ENCODE data around the gene PCDHA8. TPM values are rescaled to one million over a fixed set of nuclear protein-coding genes. Genes with fewer than 3 reads are reported as not detected.

The PCDHA8 gene
- total and polyA plus RNA-seq, 2 of the 8 experiments (the other 6 are each of a cell fraction or from before 2014, with no cell fraction given) = 0.14 to 0.52 TPM

- TF ChIP-seq E2F6 (IDR thresholded peaks at IDR 0.05) (no peak), ATF2 (IDR thresholded peaks at IDR 0.05; ENCODE audit: low read length) (no peak), SP1 (IDR thresholded peaks at IDR 0.05; ENCODE audit: low read depth, low read length) (no peak), CHD7 (IDR thresholded peaks at IDR 0.05; ENCODE audit: insufficient replicate concordance, low read length) (no peak), RFX5 (IDR thresholded peaks at IDR 0.05; ENCODE audit: borderline replicate concordance, low read depth, low read length) (no peak), JUND (IDR thresholded peaks at IDR 0.05; ENCODE audit: low read length) (no peak), BRCA1 (IDR thresholded peaks at IDR 0.05; ENCODE audit: low read depth, low read length) (no peak)
Measured at GRCh38 chr5:140883927-140884697, 43.1 kb downstream of the PCDHA8 start (continued).
